Measurements from ENCODE around the gene LBR.

LBR gene

GRCh38 chr1:225442123-225442505 lies 14.3 kb upstream of the LBR start:
- DNase-seq, result no peak

GRCh38 chr1:225441314-225442122 lies 13.7 kb upstream of the LBR start:
- H3K27me3 ChIP-seq (replicated peaks), result no peaks in the 10 kb centered on the region
- TF ChIP-seq CTCF (IDR thresholded peaks at IDR 0.05; ENCODE audit: low read depth, low read length, missing control alignments), result peak; percentile 66
- H3K4me3 ChIP-seq (ENCODE audit: low read depth, low read length), result no peak overlapping the region
- in situ Hi-C loops (cut with HindIII; ENCODE audit: low pct_ligation_motif_present, low sequenced_read_pairs), result no loop called here
- DNase-seq, result no peak
- H3K27ac ChIP-seq, result no peak overlapping the region
- H3K36me3 ChIP-seq (replicated peaks), result no peaks in the 10 kb centered on the region

More at GRCh38 chr1:225442123-225442505, 14.3 kb upstream of the LBR start:
- in situ Hi-C loops (cut with HindIII; ENCODE audit: low pct_ligation_motif_present, low sequenced_read_pairs), result no loop called here
- H3K36me3 ChIP-seq (replicated peaks), result no peaks in the 10 kb centered on the region
- no peak overlapping the region for H3K4me3 ChIP-seq (ENCODE audit: low read depth, low read length)
- no peaks in the 10 kb centered on the region for H3K27me3 ChIP-seq (replicated peaks)
- no peak overlapping the region for H3K27ac ChIP-seq
- TF ChIP-seq CTCF (IDR thresholded peaks at IDR 0.05; ENCODE audit: low read depth, low read length, missing control alignments), result no peak

GRCh38 chr1:225440380-225441221 lies 12.8 kb upstream of the LBR start:
- TF ChIP-seq CTCF (IDR thresholded peaks at IDR 0.05; ENCODE audit: low read depth, low read length, missing control alignments), result no peak
- DNase-seq, result no peak
- in situ Hi-C loops (cut with HindIII; ENCODE audit: low pct_ligation_motif_present, low sequenced_read_pairs), result no loop called here
- no peaks in the 10 kb centered on the region for H3K27me3 ChIP-seq (replicated peaks)
- no peaks in the 10 kb centered on the region for H3K36me3 ChIP-seq (replicated peaks)
- no peak overlapping the region for H3K4me3 ChIP-seq (ENCODE audit: low read depth, low read length)
- no peak overlapping the region for H3K27ac ChIP-seq

- Histone ChIP-seq H3K4me3 (ENCODE audit: low read depth, low read length) (no peak overlapping the region), H3K27me3 (replicated peaks) (no peaks in the 10 kb centered on the region), H3K27ac (no peak overlapping the region), H3K36me3 (replicated peaks) (no peaks in the 10 kb centered on the region)
- no peak for DNase-seq
- in situ Hi-C loops (cut with HindIII; ENCODE audit: low pct_ligation_motif_present, low sequenced_read_pairs), result no loop called here
- peak; percentile 82 for TF ChIP-seq CTCF (IDR thresholded peaks at IDR 0.05; ENCODE audit: low read depth, low read length, missing control alignments)
These were observed 10.0 kb upstream of the LBR start for GRCh38 chr1:225437710-225438437.

GRCh38 chr1:225435957-225436392 lies 8.1 kb upstream of the LBR start:
- DNase-seq, result no peak
- H3K36me3 ChIP-seq (replicated peaks), result no peaks in the 10 kb centered on the region
- in situ Hi-C loops (cut with HindIII; ENCODE audit: low pct_ligation_motif_present, low sequenced_read_pairs), result no loop called here
- no peak overlapping the region for H3K4me3 ChIP-seq (ENCODE audit: low read depth, low read length)
- TF ChIP-seq CTCF (IDR thresholded peaks at IDR 0.05; ENCODE audit: low read depth, low read length, missing control alignments), result no peak
- no peaks in the 10 kb centered on the region for H3K27me3 ChIP-seq (replicated peaks)
- no peak overlapping the region for H3K27ac ChIP-seq
